Upper lobe of left lung (tissue), 6 donors: ENCODE data around the gene ITGA11. TPM values are rescaled to one million over a fixed set of nuclear protein-coding genes. Genes with fewer than 3 reads are reported as not detected.
A peak's percentile ranks its signal among the peaks of the same experiment; 100 is the strongest.

Experiments
- ATAC-seq, 2 donors: fragments of 200-7000 bp; cut with Tn5 transposase; one replicate each; pipeline ENCODE4 v1.9.1; 2022; ENCODE audit warnings: mild to moderate bottlenecking in 2 of 2, moderate library complexity in 2 of 2; ENCODE audit not compliant: low FRiP score in 2 of 2
- DNase-seq, 2 donors: peaks; one replicate each; pipeline ENCODE4 v3.0.0-alpha.2; 2019 to 2020
- H3K27ac ChIP-seq, 4 donors: fragments of 200-600 bp; sonication (generic); one replicate each; pipeline ENCODE4 v1.5.1; 2016 to 2019
- H3K27me3 ChIP-seq, 4 donors: fragments of 200-600 bp; sonication (generic); one replicate each; pipeline ENCODE4 v1.5.1; 2017 to 2019
- H3K36me3 ChIP-seq, 4 donors: fragments of 200-600 bp; sonication (generic); one replicate each; pipeline ENCODE4 v1.5.1; 2016 to 2019
- H3K4me1 ChIP-seq, 4 donors: fragments of 200-600 bp; sonication (generic); one replicate each; pipeline ENCODE4 v1.5.1; 2018 to 2019
- H3K4me3 ChIP-seq, 4 donors: fragments of 200-600 bp; sonication (generic); one replicate each; pipeline ENCODE4 v1.5.1; 2017 to 2019; ENCODE audit warnings: mild to moderate bottlenecking in 2 of 4, moderate library complexity in 1 of 4
- H3K9me3 ChIP-seq, 4 donors: fragments of 200-600 bp; sonication (generic); one replicate each; pipeline ENCODE4 v1.5.1; 2018 to 2019
- EP300 ChIP-seq, 4 donors: sonication (generic); formaldehyde crosslinking; IDR thresholded peaks; one replicate each; pipeline ENCODE4 v1.5.1; 2017; ENCODE audit warnings: antibody characterized with exemption in 4 of 4, control low read depth in 2 of 4
- POLR2A ChIP-seq, 4 donors: fragments of 450-650 bp; IDR thresholded peaks; one replicate each; pipeline ENCODE4 v1.5.1; 2016 to 2017; ENCODE audit warnings: antibody characterized with exemption in 4 of 4, mild to moderate bottlenecking in 2 of 4
- POLR2AphosphoS5 ChIP-seq, 2 donors: sonication (generic); formaldehyde crosslinking; IDR thresholded peaks; one replicate each; pipeline ENCODE4 v1.5.1; 2017; ENCODE audit warnings: antibody characterized with exemption in 2 of 2
- WGBS, 2 donors: methylation state at CpG; one replicate each; pipeline ENCODE4 v1.1.5; 2017 to 2018; 5-methylcytosine and 5-hydroxymethylcytosine counted together
- total RNA-seq, 6 donors: library from RNA; depleted of rRNA in 4 of 6; stranded (reverse); fragments of >200 nt in 4 of 6; gene quantifications; one replicate each; pipeline versions ENCODE4 v1.1.0 to v1.2.1, GENCODE V29; 2016 to 2021
- TF ChIP-seq, protein P1 (sequence below), 6 experiments: fragments of 450-650 bp in 4 of 6; fragments of 200-600 bp in 2 of 6; sonication (generic) in 2 of 6; IDR thresholded peaks; one replicate each; pipeline ENCODE4 v1.5.1; 2016 to 2019; ENCODE audit warnings: antibody characterized with exemption in 6 of 6
- donor health status: DM: no; HTN: no; CAD: no; lungs with moderate emphysema.
- donor health status: DM: no; HTN: yes; CAD: no; lungs with severe emphysema.

Gene ITGA11
- total RNA-seq, 6 donors from 2014 or later, result 0.49 to 6.9 (median 1.4) TPM

DNA sequence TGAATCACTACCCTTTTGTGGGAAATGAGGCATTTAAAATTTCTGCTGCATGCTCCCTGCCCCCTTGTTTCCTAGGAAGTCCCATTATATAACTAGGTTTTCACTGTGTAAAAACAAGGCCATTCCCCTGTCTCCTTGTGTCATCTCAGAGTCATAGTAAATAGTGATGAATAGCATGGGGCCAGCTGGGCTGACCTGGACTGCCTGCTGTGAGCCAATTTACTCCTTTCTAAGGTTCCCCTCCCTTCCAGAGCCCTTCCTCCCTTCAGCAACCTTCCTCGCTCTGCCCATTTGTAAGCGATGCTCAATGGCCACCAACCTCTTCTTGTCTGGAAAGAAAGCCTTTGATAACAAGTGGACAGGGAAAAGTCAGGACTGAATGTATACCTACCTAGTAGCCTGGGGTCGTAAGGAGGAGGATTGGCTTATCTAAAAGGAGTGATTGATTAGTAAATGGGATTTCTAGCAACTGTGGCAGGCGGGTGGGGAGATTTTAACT is 11.7 kb downstream of the ITGA11 start:
- ATAC-seq, result no peak
- WGBS, 2 donors, result 94 to 95% methylated on average over 4 of the region's 4 CpGs

DNA sequence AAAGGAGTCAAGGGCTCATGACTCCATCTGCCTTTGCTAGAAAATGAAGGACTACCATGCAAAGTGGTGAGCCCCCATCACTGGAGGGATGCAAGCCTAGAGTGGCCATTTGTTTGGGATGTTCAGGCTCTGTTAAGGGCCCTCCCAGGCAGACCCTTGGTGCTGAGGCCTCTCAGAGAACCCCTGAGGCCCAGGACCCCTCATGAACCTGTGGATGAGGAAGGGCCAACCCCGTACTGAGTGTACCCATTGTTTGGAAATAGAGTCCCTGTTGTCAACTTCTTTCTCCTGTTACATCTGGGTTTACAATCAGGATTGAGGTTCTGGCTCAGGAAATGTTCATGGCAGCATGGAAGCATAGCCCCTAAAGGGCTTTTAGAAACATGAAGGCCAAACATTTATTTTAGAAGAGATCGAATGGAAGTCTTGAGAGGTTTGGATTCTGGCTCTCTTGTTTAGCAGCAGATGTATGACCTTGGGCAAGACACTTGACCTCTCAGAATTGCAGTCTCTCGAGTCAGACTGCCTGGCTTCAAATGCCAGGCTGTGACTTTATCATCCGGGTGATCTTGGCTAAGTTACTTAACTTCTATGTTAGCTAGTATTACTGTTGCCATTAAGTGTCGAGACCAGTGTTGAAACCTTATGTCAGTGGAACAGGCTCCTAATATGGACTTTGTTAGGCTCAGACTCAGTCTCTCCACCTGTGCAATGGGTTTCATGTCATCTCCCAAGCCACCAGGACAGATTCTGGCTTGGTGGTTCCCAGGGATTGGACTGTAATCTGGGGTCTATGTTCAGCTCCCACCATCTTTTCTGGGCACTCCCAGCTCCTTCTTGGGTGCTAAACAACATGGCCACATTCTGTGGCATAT is 12.4 kb downstream of the ITGA11 start:
- Histone ChIP-seq H3K27me3 (no peaks in the 10 kb centered on the region), H3K9me3 (no peaks in the 10 kb centered on the region), H3K4me3 (no peak overlapping the region), H3K27ac (no peak overlapping the region), H3K36me3 (no peaks in the 10 kb centered on the region), H3K4me1 (peaks cover 4 to 9% (median 7%) of the 10 kb centered on the region in 4 donors)
- DNase-seq (no peak), ATAC-seq (no peak)
- TF ChIP-seq, protein P1, sequence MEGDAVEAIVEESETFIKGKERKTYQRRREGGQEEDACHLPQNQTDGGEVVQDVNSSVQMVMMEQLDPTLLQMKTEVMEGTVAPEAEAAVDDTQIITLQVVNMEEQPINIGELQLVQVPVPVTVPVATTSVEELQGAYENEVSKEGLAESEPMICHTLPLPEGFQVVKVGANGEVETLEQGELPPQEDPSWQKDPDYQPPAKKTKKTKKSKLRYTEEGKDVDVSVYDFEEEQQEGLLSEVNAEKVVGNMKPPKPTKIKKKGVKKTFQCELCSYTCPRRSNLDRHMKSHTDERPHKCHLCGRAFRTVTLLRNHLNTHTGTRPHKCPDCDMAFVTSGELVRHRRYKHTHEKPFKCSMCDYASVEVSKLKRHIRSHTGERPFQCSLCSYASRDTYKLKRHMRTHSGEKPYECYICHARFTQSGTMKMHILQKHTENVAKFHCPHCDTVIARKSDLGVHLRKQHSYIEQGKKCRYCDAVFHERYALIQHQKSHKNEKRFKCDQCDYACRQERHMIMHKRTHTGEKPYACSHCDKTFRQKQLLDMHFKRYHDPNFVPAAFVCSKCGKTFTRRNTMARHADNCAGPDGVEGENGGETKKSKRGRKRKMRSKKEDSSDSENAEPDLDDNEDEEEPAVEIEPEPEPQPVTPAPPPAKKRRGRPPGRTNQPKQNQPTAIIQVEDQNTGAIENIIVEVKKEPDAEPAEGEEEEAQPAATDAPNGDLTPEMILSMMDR (IDR thresholded peaks at IDR 0.05), result no peak
- TF ChIP-seq EP300 (IDR thresholded peaks at IDR 0.05) (no peak), POLR2A (IDR thresholded peaks at IDR 0.05) (no peak), POLR2AphosphoS5 (IDR thresholded peaks at IDR 0.05) (no peak)
- 82 to 88% methylated on average over 5 of the region's 5 CpGs for WGBS, 2 donors

More for the DNA sequence above, 11.7 kb downstream of the ITGA11 start:
- Histone ChIP-seq H3K4me1 (peaks cover 4 to 9% (median 7%) of the 10 kb centered on the region in 4 donors), H3K27ac (no peak overlapping the region), H3K27me3 (no peaks in the 10 kb centered on the region), H3K4me3 (no peak overlapping the region), H3K36me3 (no peaks in the 10 kb centered on the region), H3K9me3 (no peaks in the 10 kb centered on the region)
- TF ChIP-seq POLR2A (IDR thresholded peaks at IDR 0.05) (no peak), POLR2AphosphoS5 (IDR thresholded peaks at IDR 0.05) (no peak), EP300 (IDR thresholded peaks at IDR 0.05) (no peak)
- TF ChIP-seq, protein P1 (IDR thresholded peaks at IDR 0.05), result no peak
- no peak for DNase-seq

DNA sequence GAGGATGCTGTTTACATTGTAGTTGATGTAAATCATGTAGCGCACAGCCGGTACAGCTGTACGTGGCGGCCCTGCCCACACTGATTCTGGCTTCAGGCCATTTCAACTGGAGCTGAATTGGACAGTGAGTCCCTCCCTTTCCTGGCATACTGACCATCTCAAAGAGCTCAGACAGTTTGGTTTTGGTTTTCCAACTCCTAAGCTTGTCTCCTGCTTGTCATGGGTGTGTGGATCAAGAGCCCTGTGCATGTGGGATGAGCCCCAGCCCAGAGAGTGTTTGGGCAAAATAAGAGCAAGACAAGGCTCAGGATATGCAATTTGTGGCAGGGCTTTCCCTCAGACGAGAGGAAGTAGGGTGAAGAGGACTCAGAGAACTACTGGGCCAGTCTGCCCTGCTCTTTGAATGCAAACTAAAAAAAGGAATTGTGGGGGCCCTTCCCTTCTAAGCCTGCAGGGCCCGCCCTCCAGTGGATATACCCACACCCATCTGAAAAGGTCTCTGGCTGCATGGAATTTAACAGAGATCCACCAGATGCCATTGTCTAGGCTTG is 13.3 kb downstream of the ITGA11 start:
- DNase-seq, result no peak
- H3K4me3 ChIP-seq, result no peak overlapping the region
- peaks cover 4 to 9% (median 9%) of the 10 kb centered on the region in 4 donors for H3K4me1 ChIP-seq
- H3K36me3 ChIP-seq, result no peaks in the 10 kb centered on the region
- 30 to 33% methylated on average over 5 to 6 of the region's 6 CpGs for WGBS, 2 donors
- H3K27ac ChIP-seq, result no peak overlapping the region
- H3K9me3 ChIP-seq, result no peaks in the 10 kb centered on the region
- no peak for TF ChIP-seq POLR2A (IDR thresholded peaks at IDR 0.05)
- TF ChIP-seq EP300 (IDR thresholded peaks at IDR 0.05), result no peak
- TF ChIP-seq POLR2AphosphoS5 (IDR thresholded peaks at IDR 0.05), result no peak
- TF ChIP-seq, protein P1 (IDR thresholded peaks at IDR 0.05), result no peak
- no peaks in the 10 kb centered on the region for H3K27me3 ChIP-seq
- ATAC-seq, result peak in 1 of 2 donors; percentile 53

DNA sequence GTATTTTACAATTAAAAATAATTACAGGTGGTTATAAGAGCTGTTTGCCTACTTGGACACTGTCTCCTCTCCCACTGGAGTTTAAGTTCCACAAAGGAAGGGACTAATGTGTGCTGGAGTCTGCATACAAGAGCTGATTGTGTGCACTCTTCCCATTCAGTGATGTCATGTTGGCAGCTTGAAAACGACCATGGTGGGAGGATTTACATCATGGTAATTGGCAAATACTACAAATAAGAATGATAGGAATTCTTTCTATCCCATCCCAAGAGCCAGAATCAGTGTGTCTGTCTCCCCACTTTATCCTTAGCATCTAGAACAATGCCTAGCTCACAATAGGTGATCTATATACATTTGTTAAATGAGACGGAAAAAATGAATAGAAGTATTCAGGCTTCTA is 14.1 kb downstream of the ITGA11 start:
- Histone ChIP-seq H3K27me3 (no peaks in the 10 kb centered on the region), H3K9me3 (no peaks in the 10 kb centered on the region), H3K36me3 (no peaks in the 10 kb centered on the region), H3K4me3 (no peak overlapping the region), H3K27ac (no peak overlapping the region), H3K4me1 (peaks cover 4 to 9% (median 9%) of the 10 kb centered on the region in 4 donors)
- ATAC-seq (peak in 1 of 2 donors; percentile 22), DNase-seq (no peak)
- TF ChIP-seq, protein P1 (IDR thresholded peaks at IDR 0.05), result no peak
- TF ChIP-seq POLR2AphosphoS5 (IDR thresholded peaks at IDR 0.05) (no peak), POLR2A (IDR thresholded peaks at IDR 0.05) (no peak), EP300 (IDR thresholded peaks at IDR 0.05) (no peak)
- 52 to 58% methylated on average over 2 of the region's 2 CpGs for WGBS, 2 donors
